NCI-H526 treated with DMSO at 0.1 percent for 48 hours (cell line): Measurements from ENCODE around the gene ZDHHC1.

Experiments used
- DNase-seq: peaks from one replicate; lab custom pipeline; 2025; lab: John Stamatoyannopoulos, UW

ZDHHC1 gene

GRCh38 chr16:67447508-67448076, 31.3 kb upstream of the ZDHHC1 start:
- DNase-seq: no peak

GRCh38 chr16:67446968-67447507, 30.8 kb upstream of the ZDHHC1 start:
- DNase-seq: no peak

DNA sequence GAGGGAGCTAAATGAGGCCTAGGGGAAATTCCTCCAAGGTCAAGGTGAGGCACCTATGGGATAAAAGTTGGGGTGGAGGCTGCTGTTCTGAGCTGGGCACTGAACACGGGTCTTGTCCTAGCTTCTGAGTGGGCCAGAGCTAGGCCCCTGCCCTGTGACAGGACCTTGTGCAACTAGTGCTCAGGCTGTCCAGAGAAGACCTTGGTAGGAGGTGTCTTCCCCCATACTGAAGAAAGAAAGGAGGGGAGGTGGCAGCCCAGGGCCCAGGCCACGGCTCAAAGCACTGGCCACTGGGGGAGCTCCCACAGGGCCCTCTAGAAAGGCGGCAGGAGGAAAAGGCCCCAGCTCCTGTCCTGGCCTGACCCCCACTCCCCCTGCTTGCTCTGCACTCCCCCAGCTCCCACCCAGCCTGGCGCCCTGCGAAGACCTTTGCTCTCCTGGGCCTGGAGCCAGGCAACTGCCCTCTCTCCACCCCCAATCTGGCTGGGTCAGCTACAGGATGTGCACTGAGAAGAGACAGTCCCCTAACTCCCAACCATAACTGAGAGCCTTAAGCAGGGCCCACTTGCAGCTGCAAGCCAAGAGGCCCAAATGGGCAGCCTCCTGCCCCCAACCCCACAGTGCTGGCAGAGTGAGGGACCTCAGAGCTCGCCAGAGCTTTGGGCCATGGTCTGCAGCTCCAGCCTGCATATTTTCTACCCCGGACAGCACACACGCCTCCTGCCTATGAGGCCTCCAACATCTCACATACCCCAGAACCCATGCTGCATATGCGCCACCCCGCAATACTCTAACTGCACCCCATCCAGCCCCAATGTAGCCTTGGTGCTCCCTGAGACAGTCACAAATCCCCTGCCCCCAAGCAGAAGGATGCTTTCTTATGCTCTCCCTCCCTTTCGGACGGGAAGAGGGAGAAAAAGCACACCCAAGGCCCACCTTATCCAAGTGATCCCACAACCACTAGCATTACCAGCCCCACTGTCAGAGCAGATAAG, 29.9 kb upstream of the ZDHHC1 start:
- no peak for DNase-seq

- no peak for DNase-seq
Measured at GRCh38 chr16:67445441-67445912, 29.2 kb upstream of the ZDHHC1 start.

DNA sequence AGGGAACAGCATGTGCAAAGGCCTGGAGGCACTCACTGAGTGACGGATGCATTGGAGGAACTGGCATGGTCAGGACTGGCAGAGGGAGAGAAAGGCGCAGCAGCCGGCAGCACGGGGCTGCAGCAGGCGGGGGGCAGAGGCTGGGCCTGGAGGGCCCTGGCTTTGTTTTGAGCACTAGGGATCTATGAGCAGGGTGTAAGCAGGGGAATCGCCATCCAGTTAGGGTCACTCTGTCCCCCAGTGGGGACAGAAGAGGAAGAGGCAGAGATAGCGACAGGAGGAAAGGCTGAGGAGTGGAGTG, 28.8 kb upstream of the ZDHHC1 start:
- DNase-seq: no peak

- DNase-seq: no peak
Measured at GRCh38 chr16:67444259-67445125, 28.2 kb upstream of the ZDHHC1 start.

DNA sequence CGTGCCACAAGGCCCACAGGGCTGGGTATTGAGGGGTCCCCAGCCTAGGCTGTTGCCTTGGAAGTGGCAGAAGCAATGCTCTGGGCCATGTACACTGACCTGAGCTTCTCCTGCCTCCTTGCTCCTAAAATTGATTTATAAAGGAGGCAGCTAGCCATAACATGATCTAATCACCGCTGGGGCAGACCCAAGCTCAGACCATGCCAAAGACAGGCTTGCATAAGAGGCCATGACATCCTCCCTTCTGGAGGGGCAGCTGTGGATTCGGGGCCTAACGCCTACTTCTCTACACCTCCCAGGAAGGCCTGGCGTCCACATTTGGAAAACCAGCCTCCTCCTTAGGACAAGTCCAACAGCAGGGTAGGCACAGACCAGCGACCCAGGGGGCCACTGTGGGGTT, 27.0 kb upstream of the ZDHHC1 start:
- DNase-seq: no peak

GRCh38 chr16:67442581-67443255, 26.4 kb upstream of the ZDHHC1 start:
- DNase-seq: no peak

GRCh38 chr16:67441907-67442306, 25.6 kb upstream of the ZDHHC1 start:
- no peak for DNase-seq

GRCh38 chr16:67441271-67441753, 25.0 kb upstream of the ZDHHC1 start:
- no peak for DNase-seq

GRCh38 chr16:67438824-67439393, 22.6 kb upstream of the ZDHHC1 start:
- no peak for DNase-seq

GRCh38 chr16:67438098-67438791, 22.0 kb upstream of the ZDHHC1 start:
- DNase-seq: no peak

DNA sequence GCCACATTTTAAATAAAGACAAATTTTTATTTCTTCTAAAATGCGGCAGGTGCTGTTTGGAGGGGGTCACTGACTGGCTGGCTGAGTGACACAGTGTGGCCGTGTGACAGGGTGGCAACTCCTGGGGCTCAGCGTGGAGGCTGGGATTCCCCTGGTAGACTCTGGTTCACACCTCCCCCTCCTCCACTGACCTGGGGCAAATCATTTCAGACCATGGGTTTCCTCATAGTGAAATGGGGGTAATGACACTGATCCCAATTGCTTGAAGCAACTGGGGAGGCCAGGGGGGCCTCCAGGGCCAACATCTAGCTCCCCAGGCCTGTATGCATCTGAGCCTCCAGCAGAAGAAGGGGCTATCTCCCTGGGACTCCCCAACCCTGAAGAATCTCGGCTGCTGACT, 21.2 kb upstream of the ZDHHC1 start:
- DNase-seq: no peak

DNA sequence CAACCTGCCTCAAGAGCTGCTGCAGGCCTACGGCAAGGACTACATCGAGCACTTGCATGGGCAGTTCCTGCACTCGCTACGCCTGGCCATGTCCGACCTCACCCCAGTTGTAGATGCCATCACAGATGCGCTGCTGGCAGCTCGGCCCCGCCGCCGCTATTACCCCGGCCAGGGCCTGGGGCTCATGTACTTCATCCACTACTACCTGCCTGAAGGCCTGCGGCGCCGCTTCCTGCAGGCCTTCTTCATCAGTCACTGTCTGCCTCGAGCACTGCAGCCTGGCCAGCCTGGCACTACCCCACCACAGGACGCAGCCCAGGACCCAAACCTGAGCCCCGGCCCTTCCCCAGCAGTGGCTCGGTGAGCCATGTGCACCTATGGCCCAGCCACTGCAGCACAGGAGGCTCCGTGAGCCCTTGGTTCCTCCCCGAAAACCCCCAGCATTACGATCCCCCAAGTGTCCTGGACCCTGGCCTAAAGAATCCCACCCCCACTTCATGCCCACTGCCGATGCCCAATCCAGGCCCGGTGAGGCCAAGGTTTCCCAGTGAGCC, 20.4 kb upstream of the ZDHHC1 start:
- no peak for DNase-seq

GRCh38 chr16:67435758-67436164, 19.5 kb upstream of the ZDHHC1 start:
- DNase-seq: no peak

DNA sequence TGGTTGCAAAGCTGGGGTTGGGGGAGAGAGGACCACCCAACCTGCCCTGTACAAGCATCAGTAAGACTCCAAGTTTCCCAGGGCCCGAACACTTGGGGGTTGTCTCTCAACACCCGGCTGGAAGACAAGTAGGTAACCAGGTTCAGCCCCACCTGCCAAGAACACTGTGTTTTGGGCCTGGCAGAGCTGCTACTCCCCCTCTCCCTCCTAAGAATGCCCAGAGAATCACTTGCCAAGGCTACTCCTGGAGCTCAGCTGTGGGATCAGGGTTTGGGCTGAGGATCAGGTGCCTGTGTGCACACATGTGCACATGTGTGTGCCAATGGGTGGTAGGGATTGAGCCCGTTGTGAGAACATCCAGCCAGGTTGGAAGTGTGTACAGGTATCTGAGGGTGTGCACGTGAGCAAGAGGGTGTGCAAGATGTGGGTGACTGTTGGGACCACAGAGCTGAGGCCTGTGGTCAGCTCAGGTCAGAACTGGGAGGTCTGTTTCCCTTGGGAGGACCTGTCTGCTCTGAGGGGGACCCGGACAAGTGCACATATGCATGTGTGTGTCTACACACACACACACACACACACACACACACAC, 16.9 kb upstream of the ZDHHC1 start:
- DNase-seq: no peak

- no peak for DNase-seq
Measured at GRCh38 chr16:67432506-67432890, 16.2 kb upstream of the ZDHHC1 start.

GRCh38 chr16:67431775-67432505, 15.7 kb upstream of the ZDHHC1 start:
- no peak for DNase-seq
